Measurements from ENCODE around the gene TOM1. TPM values are rescaled to one million over a fixed set of nuclear protein-coding genes. Genes with fewer than 3 reads are reported as not detected.
A peak's percentile ranks its signal among the peaks of the same experiment; 100 is the strongest.

Gene TOM1
- total and polyA plus RNA-seq, 2 of the 13 experiments (the other 11 are each of a cell fraction or from before 2014, with no cell fraction given) = 30.8 to 87.3 TPM

DNA sequence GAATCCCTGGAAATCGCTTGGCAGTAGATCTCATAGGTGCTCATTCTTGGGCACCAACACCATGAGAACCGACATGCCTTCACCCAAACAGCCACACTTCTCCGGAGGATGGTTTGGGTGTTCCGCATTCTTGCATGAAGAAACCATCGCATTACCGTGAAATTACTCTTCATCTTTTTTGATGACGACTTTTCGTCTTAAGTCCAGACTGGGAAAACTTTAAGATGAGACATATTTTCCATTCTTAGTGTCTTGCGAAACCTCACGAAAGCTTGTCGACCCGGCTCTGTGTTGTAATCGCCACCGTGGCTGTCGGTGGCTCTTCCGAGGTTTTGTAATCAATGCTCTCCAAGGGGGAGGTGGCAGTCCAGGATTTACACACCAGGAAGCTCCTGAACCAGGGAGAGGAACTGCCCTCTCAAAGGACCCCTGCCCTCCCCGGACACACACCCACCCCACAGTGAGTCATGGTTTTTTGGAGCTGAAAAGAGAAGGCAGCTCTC lies 1.7 kb downstream of the TOM1 start (continued):
- TF ChIP-seq ZNF550 (CRISPR knock-in tag; IDR thresholded peaks at IDR 0.05; ENCODE audit: borderline replicate concordance) = no peak
- peak; percentile 73 for TF ChIP-seq KAT8 (CRISPR knock-in tag; IDR thresholded peaks at IDR 0.05)
- no peak; the same call in 1 of the 2 replicates for TF ChIP-seq ZNF629 (CRISPR knock-in tag; conservative IDR thresholded peaks at IDR 0.05)
- TF ChIP-seq POGZ (CRISPR knock-in tag; IDR thresholded peaks at IDR 0.05) = peak; percentile 67
- peak; percentile 49; the same call in 1 of the 2 replicates for TF ChIP-seq HNF4G (IDR thresholded peaks at IDR 0.05; ENCODE audit: borderline replicate concordance, low read depth, low read length)
- no peak; the same call in 1 of the 2 replicates for TF ChIP-seq HNF4G (CRISPR knock-in tag; IDR thresholded peaks at IDR 0.05; ENCODE audit: borderline replicate concordance, low read depth)
- TF ChIP-seq, protein P1, sequence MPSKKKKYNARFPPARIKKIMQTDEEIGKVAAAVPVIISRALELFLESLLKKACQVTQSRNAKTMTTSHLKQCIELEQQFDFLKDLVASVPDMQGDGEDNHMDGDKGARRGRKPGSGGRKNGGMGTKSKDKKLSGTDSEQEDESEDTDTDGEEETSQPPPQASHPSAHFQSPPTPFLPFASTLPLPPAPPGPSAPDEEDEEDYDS (CRISPR knock-in tag; IDR thresholded peaks at IDR 0.05) = peak; percentile 30; the same call in 1 of the 2 replicates
- no peak for TF ChIP-seq HOXA7 (CRISPR knock-in tag; IDR thresholded peaks at IDR 0.05)
- no peak for TF ChIP-seq ZNF121 (CRISPR knock-in tag; IDR thresholded peaks at IDR 0.05)
- TF ChIP-seq, protein P2, sequence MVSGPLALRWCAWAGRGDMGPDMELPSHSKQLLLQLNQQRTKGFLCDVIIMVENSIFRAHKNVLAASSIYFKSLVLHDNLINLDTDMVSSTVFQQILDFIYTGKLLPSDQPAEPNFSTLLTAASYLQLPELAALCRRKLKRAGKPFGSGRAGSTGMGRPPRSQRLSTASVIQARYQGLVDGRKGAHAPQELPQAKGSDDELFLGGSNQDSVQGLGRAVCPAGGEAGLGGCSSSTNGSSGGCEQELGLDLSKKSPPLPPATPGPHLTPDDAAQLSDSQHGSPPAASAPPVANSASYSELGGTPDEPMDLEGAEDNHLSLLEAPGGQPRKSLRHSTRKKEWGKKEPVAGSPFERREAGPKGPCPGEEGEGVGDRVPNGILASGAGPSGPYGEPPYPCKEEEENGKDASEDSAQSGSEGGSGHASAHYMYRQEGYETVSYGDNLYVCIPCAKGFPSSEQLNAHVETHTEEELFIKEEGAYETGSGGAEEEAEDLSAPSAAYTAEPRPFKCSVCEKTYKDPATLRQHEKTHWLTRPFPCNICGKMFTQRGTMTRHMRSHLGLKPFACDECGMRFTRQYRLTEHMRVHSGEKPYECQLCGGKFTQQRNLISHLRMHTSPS (CRISPR knock-in tag; IDR thresholded peaks at IDR 0.05; ENCODE audit: low read depth) = no peak
- TF ChIP-seq ZNF292 (CRISPR knock-in tag; IDR thresholded peaks at IDR 0.05; ENCODE audit: borderline replicate concordance, low read depth) = no peak
- TF ChIP-seq XBP1 (CRISPR knock-in tag; IDR thresholded peaks at IDR 0.05) = no peak
- no peak for TF ChIP-seq ZNF773 (CRISPR knock-in tag; IDR thresholded peaks at IDR 0.05; ENCODE audit: borderline replicate concordance)
- TF ChIP-seq ZKSCAN1 (IDR thresholded peaks at IDR 0.05; ENCODE audit: low read length) = no peak
- no peak for TF ChIP-seq RBM22 (optimal IDR thresholded peaks at IDR 0.05; ENCODE audit: low read length)
- no peak for TF ChIP-seq ZNF570 (CRISPR knock-in tag; IDR thresholded peaks at IDR 0.05; ENCODE audit: borderline replicate concordance)
- TF ChIP-seq ZFY (CRISPR knock-in tag; IDR thresholded peaks at IDR 0.05) = no peak
- no peak for TF ChIP-seq AKAP8 (CRISPR knock-in tag; IDR thresholded peaks at IDR 0.05)
- no peak for TF ChIP-seq U2AF1 (optimal IDR thresholded peaks at IDR 0.05; ENCODE audit: low read depth, low read length)
- TF ChIP-seq, protein P3, sequence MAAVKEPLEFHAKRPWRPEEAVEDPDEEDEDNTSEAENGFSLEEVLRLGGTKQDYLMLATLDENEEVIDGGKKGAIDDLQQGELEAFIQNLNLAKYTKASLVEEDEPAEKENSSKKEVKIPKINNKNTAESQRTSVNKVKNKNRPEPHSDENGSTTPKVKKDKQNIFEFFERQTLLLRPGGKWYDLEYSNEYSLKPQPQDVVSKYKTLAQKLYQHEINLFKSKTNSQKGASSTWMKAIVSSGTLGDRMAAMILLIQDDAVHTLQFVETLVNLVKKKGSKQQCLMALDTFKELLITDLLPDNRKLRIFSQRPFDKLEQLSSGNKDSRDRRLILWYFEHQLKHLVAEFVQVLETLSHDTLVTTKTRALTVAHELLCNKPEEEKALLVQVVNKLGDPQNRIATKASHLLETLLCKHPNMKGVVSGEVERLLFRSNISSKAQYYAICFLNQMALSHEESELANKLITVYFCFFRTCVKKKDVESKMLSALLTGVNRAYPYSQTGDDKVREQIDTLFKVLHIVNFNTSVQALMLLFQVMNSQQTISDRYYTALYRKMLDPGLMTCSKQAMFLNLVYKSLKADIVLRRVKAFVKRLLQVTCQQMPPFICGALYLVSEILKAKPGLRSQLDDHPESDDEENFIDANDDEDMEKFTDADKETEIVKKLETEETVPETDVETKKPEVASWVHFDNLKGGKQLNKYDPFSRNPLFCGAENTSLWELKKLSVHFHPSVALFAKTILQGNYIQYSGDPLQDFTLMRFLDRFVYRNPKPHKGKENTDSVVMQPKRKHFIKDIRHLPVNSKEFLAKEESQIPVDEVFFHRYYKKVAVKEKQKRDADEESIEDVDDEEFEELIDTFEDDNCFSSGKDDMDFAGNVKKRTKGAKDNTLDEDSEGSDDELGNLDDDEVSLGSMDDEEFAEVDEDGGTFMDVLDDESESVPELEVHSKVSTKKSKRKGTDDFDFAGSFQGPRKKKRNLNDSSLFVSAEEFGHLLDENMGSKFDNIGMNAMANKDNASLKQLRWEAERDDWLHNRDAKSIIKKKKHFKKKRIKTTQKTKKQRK (IDR thresholded peaks at IDR 0.05; ENCODE audit: low read length) = no peak
- no peak for TF ChIP-seq ZNF224 (CRISPR knock-in tag; IDR thresholded peaks at IDR 0.05)
- TF ChIP-seq, protein P4, sequence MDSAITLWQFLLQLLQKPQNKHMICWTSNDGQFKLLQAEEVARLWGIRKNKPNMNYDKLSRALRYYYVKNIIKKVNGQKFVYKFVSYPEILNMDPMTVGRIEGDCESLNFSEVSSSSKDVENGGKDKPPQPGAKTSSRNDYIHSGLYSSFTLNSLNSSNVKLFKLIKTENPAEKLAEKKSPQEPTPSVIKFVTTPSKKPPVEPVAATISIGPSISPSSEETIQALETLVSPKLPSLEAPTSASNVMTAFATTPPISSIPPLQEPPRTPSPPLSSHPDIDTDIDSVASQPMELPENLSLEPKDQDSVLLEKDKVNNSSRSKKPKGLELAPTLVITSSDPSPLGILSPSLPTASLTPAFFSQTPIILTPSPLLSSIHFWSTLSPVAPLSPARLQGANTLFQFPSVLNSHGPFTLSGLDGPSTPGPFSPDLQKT (CRISPR knock-in tag; IDR thresholded peaks at IDR 0.05; ENCODE audit: borderline replicate concordance) = no peak
- TF ChIP-seq, protein P5, sequence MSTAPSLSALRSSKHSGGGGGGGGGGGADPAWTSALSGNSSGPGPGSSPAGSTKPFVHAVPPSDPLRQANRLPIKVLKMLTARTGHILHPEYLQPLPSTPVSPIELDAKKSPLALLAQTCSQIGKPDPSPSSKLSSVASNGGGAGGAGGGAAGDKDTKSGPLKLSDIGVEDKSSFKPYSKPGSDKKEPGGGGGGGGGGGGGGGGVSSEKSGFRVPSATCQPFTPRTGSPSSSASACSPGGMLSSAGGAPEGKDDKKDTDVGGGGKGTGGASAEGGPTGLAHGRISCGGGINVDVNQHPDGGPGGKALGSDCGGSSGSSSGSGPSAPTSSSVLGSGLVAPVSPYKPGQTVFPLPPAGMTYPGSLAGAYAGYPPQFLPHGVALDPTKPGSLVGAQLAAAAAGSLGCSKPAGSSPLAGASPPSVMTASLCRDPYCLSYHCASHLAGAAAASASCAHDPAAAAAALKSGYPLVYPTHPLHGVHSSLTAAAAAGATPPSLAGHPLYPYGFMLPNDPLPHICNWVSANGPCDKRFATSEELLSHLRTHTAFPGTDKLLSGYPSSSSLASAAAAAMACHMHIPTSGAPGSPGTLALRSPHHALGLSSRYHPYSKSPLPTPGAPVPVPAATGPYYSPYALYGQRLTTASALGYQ (CRISPR knock-in tag; IDR thresholded peaks at IDR 0.05) = no peak
